Stimulated activated CD8-positive, alpha-beta memory T cell treated with anti-CD3 and anti-CD28 coated beads, Interleukin-7, amount 100 ng/mL, for 4 hours (primary cell): ENCODE data around the gene GPR161.
"Not testable (repeated sequence)": the region's sequence is repeated elsewhere in the genome, so short reads cannot be mapped to it uniquely, and the experiment has no call there.

Experiments
- DNase-seq, 2 donors: peaks; one replicate each; pipeline ENCODE4 v3.0.0-alpha.2; 2020; ENCODE audit warnings: low read depth in 2 of 2

GPR161 gene

DNA sequence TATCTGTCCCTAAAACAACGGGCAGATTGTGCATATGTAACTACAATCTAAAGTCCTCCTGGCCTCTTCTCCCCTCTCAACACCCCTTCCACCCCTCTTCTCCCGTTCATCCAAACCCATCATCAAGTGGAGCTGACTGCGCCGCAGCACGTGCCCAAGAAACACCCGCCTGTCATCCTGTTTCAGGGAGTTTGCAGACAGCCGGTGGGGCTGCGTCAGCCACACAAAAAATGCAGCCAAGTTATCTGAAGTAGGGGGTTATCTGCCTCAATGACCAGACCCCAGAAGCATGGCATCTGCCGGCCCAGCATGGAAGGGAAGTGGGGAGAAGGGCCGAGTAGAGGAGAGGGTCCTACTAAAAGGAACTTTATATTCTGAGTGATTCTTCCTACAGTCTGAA is 49.0 kb downstream of the GPR161 start:
- DNase-seq, result no peak

GRCh38 chr1:168086438-168086837 is 50.3 kb downstream of the GPR161 start:
- DNase-seq, result no peak

GRCh38 chr1:168085401-168085872 is 51.3 kb downstream of the GPR161 start:
- DNase-seq, result no peak

- peak; percentile 13 to 47 for DNase-seq
Measured at GRCh38 chr1:168084396-168085231, 52.1 kb downstream of the GPR161 start.

- no peak for DNase-seq
Measured at GRCh38 chr1:168083456-168084325, 53.0 kb downstream of the GPR161 start.

- DNase-seq, result peak; percentile 21 to 26
Measured at GRCh38 chr1:168082008-168082876, 54.5 kb downstream of the GPR161 start.

DNA sequence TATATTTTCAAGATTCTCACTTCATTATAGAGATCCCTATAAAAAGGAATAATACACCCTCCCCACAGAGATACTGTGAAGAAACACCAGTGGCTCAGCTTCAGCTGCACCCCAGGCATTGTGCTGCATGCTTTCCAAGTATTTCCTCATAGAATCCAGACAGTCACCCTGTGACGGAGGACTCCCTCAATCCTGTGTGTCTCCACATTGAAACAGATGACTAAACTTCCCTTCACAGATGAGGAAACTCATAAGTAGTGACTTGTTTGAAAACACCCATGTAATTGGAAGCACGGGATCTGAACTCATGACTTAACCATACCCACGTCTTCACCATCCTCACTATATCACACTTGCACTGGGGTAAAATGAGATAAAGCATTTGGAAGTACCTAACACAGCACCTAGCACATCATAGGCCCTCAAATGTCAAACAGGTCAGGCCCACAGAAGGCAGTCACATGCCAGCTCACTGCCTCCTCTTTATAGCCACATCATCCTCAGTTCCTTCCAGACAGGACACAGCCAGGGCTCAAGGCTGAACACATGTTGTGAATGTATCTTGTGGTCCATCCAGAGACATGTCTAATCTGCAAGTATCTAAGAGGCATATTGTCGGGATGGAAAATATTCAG is 55.2 kb downstream of the GPR161 start:
- DNase-seq, result no peak

- DNase-seq, result no peak
Measured at GRCh38 chr1:168079761-168080160, 57.0 kb downstream of the GPR161 start.

DNA sequence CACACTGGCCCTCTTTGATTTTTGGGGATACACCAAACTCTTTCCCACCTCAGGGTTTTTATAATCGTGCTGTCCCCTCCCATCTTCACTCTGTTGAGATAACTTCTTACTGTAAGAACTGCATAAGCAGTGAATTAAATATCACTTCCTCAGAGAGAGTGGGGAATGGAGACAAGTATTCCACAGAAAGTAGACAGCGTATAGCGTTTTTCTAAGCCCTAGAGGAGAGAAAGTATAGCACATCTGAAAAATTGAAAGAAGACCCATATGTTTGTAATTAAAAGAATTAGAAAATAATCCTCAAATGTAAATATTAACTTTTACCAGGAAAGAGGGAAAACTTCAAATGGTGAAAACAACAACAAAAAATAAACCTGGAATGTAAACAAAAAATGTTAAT is 67.3 kb downstream of the GPR161 start:
- DNase-seq, result no peak

DNA sequence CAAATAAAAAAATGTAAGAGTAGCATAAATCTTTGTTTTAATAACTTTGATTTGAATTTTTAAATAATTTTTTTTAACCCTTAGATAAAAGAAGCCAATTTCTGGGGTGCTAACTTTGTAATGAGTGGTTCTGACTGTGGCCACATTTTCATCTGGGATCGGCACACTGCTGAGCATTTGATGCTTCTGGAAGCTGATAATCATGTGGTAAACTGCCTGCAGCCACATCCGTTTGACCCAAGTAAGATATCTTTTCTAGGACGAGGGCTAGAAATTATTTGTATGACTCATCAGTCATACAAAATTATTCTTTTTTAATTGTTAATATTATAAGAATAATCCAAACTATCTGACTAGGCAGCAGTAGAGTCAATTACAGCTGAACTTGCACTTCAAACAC is 71.2 kb downstream of the GPR161 start:
- no peak for DNase-seq

- DNase-seq, result no peak
Measured at GRCh38 chr1:168064216-168064615, 72.5 kb downstream of the GPR161 start.

GRCh38 chr1:168057921-168058320 is 78.8 kb downstream of the GPR161 start:
- DNase-seq, result no peak

GRCh38 chr1:168057355-168057754 is 79.4 kb downstream of the GPR161 start:
- no peak for DNase-seq

DNA sequence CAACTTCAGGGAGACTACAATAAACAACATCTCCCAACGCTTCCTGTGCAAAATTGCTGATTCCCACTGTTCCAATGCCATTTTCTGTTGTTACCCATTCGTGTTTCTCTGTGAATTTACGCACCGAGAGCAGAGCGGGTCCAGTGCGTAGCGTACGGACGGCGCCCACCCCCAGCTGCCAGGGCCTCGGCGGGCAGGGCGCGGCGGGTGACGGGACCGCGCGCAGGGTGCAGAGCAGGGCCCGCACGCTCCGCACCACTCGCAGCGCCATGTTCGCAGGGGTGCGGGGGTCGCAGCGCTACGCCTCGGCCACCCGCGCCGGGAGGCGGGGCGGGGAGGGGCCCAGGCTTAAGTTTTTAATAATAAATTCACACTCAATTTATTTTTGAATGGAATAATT is 80.6 kb downstream of the GPR161 start:
- not testable (repeated sequence) for DNase-seq

DNA sequence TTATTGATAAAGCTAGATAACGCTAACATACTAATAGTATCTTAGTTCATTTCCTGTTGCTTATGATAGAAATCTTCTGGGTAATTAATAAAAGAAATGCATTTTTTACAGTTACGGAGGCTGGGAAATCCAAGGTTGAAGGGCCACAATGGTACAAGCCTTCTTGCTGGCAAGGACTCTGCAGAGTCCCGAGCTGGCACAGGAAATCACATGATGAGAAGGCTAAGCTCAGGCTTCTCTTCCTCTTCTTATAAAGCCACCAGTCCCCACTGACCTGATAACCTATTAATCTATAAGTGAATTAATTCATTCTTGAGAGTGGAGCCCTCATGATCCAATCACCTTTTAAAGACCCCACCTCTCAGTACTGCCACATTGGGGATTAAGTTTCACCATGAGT is 82.6 kb downstream of the GPR161 start:
- no peak for DNase-seq

- no peak for DNase-seq
Measured at GRCh38 chr1:168053681-168054080, 83.0 kb downstream of the GPR161 start.

DNA sequence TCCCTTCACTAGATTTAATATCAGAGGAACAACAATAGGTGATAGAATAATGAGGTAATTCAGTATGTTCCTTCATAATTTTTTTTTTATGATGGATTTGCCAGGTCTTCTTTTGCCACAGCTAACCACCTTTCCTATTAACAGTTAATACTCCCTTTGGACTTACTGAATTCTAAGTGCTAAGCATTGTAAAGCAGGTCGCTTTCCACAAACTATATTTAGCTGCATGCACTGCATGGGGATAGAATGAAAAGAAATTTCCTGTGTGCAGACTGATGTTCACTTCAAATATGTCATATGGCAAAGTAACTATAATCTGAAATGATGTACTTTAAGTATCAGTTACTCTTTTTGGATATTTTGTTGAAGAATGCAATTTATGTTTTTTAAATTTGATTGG is 85.8 kb downstream of the GPR161 start:
- DNase-seq, result no peak

DNA sequence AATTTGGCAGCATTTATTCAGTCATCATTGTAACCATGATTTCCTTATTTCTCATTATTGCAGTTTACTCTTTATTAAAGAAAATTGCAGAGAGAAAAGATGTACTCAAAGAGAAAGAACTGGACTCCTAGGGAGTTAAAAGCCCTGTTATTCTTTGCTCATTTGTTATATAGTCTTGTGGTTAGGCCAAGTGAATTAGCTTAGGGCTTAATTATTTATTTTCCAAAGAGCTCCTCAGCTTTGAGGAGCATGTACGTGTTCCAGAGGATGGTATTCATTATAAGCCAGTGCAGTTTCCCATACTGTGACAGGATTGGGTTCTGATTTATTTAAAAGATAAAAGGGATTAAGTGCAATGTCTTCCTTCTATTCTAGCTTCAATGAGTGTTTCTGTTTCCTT is 86.4 kb downstream of the GPR161 start:
- DNase-seq, result no peak

DNA sequence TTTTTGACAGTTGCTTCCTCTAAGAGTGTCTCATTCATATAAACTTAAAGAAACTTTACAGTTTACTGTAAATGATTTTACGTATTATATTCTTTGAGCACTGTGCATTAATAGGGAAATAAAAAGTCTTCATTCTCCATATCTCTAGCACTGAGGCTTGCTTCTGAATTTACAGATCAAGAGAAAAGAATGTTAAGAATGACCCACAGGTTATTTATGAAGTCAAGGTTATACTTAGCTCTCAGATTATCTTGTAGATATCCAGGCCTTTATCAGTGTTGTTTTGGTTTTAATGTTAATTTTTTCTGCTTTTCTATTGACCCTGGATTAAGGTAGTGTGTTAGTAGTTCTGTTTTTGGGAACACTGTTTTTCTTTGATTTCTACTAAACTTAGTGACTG is 91.4 kb downstream of the GPR161 start:
- no peak for DNase-seq

DNA sequence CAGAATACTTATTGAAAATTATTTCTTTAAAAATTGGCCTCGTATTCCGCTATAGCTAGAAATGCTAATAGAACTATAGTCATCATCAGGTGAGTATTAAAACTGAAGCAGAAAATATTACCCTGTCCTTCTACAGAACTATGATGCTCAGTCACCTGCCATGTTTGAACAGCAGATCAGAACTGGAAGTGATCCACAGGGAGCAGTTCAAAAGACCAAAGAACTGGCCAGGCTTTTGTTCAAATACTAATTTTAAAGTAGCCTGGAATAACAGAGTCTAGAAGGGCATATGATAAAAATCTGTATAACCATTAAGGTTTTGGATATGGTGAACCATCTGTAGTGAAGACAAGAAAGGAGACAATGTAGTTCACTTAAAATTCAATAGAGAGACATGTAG is 94.4 kb downstream of the GPR161 start:
- DNase-seq, result no peak

DNA sequence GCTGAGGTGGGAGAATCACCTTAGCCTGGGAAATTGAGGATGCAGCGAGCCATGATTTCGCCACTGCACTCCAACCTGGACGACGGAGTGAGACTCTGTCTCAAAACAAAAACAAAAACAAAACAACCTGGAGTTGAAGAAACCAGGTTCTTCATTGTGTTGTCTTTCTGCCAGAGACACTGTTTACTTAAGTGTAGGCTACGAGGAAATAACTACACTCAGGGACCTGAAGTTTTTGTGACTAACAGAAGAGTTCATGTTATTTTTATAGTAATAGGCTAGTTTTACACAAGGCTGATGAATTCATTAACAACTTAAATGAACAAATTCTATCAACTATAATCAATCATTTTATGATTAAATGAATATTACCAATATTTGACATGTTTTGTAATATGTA is 101.4 kb downstream of the GPR161 start:
- DNase-seq, result no peak
